Spleen (tissue), 7 donors: ENCODE measurements around the gene RTN4IP1.

Experiments used
- CTCF ChIP-seq, 11 experiments: fragments of 200-600 bp in 7 of 11; fragments of 450-650 bp in 4 of 11; sonication (generic) in 4 of 11; IDR thresholded peaks in 8 of 11; conservative IDR thresholded peaks in 3 of 11; 1 replicate in 7 of 11; 2 replicates in 4 of 11; pipeline versions ENCODE4 v1.4.0 to v1.8.0; 2016 to 2021; ENCODE audit warnings: antibody characterized with exemption in 11 of 11, inconsistent platforms in 4 of 11, mild to moderate bottlenecking in 1 of 11
- POLR2A ChIP-seq, 3 donors: fragments of 450-650 bp; IDR thresholded peaks; one replicate each; pipeline ENCODE4 v1.5.1; 2017; ENCODE audit warnings: antibody characterized with exemption in 3 of 3, mild to moderate bottlenecking in 1 of 3
- donor health status: DM: no; HTN: no; CAD: no; lungs with moderate emphysema.
- donor health status: DM: no; HTN: no; CAD: no.
- donor health status: DM: no; HTN: no; CAD: no.

DNA sequence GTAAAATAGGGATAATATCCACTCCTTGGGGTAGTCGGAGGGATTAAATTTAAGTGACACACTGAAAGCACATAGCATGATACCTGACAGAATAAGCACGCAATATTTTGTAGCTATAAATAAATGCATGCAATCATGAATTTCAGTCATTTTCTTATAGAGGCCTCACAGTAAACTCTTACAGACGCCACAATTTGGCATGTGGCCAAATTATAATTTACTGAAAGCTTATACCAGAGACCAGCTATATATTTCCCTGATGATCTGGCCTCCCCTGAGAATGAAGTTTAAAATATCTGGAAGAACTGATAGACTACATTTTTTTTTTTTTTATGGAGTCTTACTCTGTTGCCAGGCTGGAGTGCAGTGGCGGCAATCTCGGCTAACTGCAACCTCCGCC lies 40.9 kb upstream of the RTN4IP1 start:
- no peak for TF ChIP-seq CTCF (IDR thresholded peaks at IDR 0.05 in 8 of 11, conservative IDR thresholded peaks at IDR 0.05 in 3 of 11)
- TF ChIP-seq POLR2A (IDR thresholded peaks at IDR 0.05) = no peak
